GM21367 (cell line): ENCODE results near the gene PANX1.
A peak's percentile ranks its signal among the peaks of the same experiment; 100 is the strongest.
"Not testable (repeated sequence)": the region's sequence is repeated elsewhere in the genome, so short reads cannot be mapped to it uniquely, and the experiment has no call there.

Experiments used
- ATAC-seq: cut with Tn5 transposase; IDR thresholded peaks from one replicate; pipeline ENCODE4 v1.9.1; 2021; ENCODE audit not compliant: unreplicated experiment

PANX1 gene

GRCh38 chr11:94128746-94129511 lies at the start of gene PANX1:
Gene PANX1 (plus strand): TSS chr11:94128841. CDS start chr11:94129313, 472 bp downstream.
- ATAC-seq, result peak; percentile 84

- ATAC-seq, result no peak
Measured at GRCh38 chr11:94084164-94084563, 44.5 kb upstream of the PANX1 start.

- no peak for ATAC-seq
Measured at GRCh38 chr11:94088906-94089305, 39.7 kb upstream of the PANX1 start.

GRCh38 chr11:94089341-94089740 lies 39.3 kb upstream of the PANX1 start:
- ATAC-seq, result no peak

- no peak for ATAC-seq
Measured at GRCh38 chr11:94090401-94090800, 38.2 kb upstream of the PANX1 start.

GRCh38 chr11:94091091-94091490 lies 37.5 kb upstream of the PANX1 start:
- no peak for ATAC-seq

- no peak for ATAC-seq
Measured at GRCh38 chr11:94100253-94100652, 28.4 kb upstream of the PANX1 start.

- no peak for ATAC-seq
Measured at GRCh38 chr11:94103471-94103870, 25.2 kb upstream of the PANX1 start.

GRCh38 chr11:94104734-94105133 lies 23.9 kb upstream of the PANX1 start:
- ATAC-seq, result no peak

GRCh38 chr11:94106716-94107115 lies 21.9 kb upstream of the PANX1 start:
- no peak for ATAC-seq

- ATAC-seq, result no peak
Measured at GRCh38 chr11:94107363-94107762, 21.3 kb upstream of the PANX1 start.

GRCh38 chr11:94111241-94111640 lies 17.4 kb upstream of the PANX1 start:
- no peak for ATAC-seq

- ATAC-seq, result no peak
Measured at GRCh38 chr11:94111660-94112059, 17.0 kb upstream of the PANX1 start.

- no peak for ATAC-seq
Measured at GRCh38 chr11:94112206-94112953, 16.3 kb upstream of the PANX1 start.

- no peak for ATAC-seq
Measured at GRCh38 chr11:94117197-94117574, 11.5 kb upstream of the PANX1 start.

GRCh38 chr11:94117871-94118270 lies 10.8 kb upstream of the PANX1 start:
- no peak for ATAC-seq

- ATAC-seq, result not testable (repeated sequence)
Measured at GRCh38 chr11:94119676-94120075, 9.0 kb upstream of the PANX1 start.

- not testable (repeated sequence) for ATAC-seq
Measured at GRCh38 chr11:94120516-94120915, 8.1 kb upstream of the PANX1 start.

- no peak for ATAC-seq
Measured at GRCh38 chr11:94120946-94121345, 7.7 kb upstream of the PANX1 start.

- no peak for ATAC-seq
Measured at GRCh38 chr11:94125407-94126115, 3.1 kb upstream of the PANX1 start.

GRCh38 chr11:94127638-94128037 lies 1.0 kb upstream of the PANX1 start:
- ATAC-seq, result no peak

- peak; percentile 18 for ATAC-seq
Measured at GRCh38 chr11:94128291-94128745, 323 bp upstream of the PANX1 start.
